HG03135 (cell line): ENCODE results near the gene PCP4L1.
A peak's percentile ranks its signal among the peaks of the same experiment; 100 is the strongest.
"Not testable (repeated sequence)": the region's sequence is repeated elsewhere in the genome, so short reads cannot be mapped to it uniquely, and the experiment has no call there.

ENCODE experiments used
- ATAC-seq: cut with Tn5 transposase; IDR thresholded peaks from one replicate; pipeline ENCODE4 v1.9.1; 2021; ENCODE audit warnings: mild to moderate bottlenecking, moderate library complexity; ENCODE audit not compliant: unreplicated experiment

The PCP4L1 gene

DNA sequence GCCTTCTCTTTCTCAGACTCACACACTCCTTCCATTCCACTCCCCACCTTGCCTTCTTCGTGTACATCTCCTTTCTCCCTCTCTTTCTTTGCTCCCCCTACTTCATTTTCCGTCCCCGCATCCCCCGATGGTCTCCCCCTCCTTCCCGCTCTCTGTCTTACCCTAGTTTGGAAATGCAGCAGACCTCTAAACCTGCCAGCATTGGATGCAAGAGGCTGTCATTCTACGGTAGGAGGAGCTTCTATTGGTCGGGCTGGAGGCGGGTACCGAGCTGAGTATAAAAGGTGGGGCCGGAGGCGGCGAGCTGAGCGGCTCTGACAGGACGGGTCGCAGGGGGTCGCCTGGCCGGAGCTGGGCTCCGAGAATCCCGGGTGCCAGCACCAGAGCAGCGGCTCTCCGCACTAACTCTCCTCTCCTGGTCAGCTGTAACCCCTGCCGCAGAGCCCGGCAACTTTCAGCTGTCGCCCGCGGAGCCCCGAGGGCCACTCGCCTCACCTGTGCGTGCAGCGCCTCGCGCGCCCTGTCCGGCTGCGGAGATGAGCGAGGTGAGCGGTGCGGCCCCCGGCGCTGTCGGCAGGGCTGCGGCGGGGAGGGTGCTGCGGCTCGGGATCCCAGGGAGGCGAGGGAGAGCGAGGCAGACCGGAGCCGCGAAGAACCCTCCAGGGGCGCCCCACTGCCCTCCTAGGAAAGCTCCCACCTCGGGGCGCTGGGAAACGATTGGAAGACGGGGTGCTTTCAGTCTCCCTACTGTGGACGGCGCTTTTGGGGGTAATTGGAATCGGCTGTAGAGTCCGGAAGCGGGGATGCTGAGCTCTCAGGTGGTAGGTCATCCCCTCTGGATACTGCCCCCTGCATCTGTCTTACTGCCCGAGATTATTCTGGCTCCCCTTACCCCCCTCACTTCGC lies at the start of gene PCP4L1:
Gene PCP4L1, plus strand, starts transcription at position 307 of the 906 bp plus-strand sequence. Its CDS starts 230 bp downstream, at position 537.
- no peak for ATAC-seq

DNA sequence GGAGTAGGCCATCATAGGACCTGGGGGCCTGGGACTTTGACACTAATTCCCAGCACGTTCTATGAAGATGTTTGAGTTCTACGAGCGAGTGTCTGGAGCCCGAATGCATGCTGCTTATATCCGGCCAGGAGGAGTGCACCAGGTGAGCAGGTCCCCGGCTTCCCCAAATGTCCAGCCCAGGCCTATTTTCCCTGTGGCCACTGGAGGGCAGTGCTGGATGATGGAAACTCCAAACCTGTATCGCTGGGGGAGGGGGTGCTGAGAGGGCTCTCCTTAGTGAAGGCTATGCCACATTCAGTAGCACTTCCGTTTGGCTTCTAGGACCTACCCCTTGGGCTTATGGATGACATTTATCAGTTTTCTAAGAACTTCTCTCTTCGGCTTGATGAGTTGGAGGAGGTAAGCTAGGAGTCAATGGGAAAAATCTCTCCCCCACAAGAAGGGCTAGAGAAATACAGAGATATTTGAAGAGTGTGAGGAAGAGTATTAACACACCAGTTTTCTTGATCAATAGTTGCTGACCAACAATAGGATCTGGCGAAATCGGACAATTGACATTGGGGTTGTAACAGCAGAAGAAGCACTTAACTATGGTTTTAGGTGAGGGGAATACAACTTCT lies 48.6 kb upstream of the PCP4L1 start:
- ATAC-seq = no peak

DNA sequence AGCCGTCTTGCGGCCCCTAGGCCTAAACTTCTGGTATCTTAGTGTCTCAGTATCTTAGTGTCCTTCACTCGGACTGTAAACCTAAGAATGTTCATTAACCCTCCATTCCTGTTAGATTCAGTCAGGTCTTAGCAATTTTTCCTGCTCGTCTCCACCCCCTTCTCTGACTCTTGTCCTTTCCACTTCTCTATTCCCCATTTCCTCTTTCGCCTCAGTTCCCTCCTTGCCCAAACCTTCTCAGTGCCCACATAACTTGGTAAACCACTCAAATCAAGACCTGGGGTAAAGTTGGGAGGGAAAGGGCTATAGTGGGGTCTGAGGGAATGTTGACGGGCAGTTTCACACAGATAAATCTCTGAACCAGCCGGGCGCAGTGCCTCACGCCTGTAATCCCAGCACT lies 44.2 kb upstream of the PCP4L1 start:
- no peak for ATAC-seq

DNA sequence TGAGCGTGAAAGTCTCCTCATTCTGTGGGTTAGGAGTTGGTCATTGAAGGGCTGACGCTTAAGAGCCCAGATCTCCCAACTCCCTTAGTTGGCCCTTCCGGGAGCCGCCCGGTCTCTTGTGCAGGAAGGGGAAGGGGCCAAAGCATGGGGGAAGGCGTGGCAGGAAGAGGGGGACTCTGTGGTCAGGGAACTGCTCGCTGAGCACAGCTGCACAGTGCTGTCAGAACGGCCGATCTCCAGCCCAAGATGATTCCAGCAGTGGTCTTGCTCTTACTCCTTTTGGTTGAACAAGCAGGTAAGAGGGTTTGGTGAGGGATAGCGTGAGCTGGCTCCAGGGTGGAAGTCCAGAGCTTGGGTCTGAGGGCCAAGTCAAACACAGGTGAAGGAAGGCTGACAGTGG lies 43.5 kb upstream of the PCP4L1 start, which contains the start of gene FCER1G:
Gene FCER1G, plus strand, starts transcription at position 220 of the 400 bp plus-strand sequence. Its CDS starts 27 bp downstream, at position 247.
- no peak for ATAC-seq

DNA sequence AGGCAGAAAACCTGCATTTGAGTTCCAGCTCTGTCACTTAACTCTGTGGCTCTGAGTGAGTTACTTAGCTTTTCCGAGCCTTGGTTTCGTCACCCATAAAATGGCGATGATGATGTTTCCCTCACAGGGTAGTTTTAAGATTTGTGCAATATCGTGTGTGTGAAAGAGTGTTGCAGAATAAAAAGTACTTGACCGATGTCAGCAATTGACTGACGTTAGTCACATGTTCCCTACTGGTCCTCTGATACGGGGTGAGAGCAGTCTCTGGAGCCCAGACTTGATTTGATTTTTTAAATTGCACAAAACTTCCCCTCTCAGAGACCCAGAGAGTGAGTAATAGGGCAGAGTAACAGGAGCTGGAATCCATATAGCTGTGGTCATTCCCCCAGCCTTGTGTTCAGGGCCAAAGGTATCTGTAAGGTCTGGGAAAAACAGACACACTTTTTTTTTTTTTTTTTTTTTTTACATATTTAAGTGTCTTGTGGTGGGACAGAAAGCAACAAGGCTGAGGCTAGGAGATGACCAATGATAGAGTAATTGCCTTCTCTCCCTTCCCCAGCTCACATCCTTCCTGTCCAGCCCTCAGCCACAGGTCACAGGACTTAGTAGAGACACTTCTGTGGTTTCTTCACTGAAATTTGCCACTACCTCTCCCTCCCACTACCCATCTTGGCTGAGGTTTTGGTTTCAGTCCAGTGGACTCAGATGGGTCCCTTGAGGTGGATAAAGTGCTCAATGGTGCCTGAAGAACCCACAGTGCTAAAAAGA lies 41.4 kb upstream of the PCP4L1 start:
- peak; percentile 82 for ATAC-seq

DNA sequence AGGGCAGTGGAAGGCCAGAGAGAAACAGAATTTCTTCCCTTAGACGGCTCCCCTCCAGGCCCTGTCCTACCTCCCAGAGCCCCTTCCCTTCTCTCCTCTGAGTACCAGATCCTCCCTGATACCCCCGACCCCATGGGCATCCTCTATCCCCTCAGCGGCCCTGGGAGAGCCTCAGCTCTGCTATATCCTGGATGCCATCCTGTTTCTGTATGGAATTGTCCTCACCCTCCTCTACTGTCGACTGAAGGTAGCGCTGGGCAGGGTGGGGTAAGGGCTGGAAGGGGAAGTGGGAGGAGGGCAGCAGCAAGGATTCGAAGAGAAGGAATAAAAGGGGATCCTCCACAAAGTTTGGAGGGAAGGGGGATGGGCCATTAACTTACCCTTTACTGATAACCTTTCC lies 40.7 kb upstream of the PCP4L1 start:
- no peak for ATAC-seq

DNA sequence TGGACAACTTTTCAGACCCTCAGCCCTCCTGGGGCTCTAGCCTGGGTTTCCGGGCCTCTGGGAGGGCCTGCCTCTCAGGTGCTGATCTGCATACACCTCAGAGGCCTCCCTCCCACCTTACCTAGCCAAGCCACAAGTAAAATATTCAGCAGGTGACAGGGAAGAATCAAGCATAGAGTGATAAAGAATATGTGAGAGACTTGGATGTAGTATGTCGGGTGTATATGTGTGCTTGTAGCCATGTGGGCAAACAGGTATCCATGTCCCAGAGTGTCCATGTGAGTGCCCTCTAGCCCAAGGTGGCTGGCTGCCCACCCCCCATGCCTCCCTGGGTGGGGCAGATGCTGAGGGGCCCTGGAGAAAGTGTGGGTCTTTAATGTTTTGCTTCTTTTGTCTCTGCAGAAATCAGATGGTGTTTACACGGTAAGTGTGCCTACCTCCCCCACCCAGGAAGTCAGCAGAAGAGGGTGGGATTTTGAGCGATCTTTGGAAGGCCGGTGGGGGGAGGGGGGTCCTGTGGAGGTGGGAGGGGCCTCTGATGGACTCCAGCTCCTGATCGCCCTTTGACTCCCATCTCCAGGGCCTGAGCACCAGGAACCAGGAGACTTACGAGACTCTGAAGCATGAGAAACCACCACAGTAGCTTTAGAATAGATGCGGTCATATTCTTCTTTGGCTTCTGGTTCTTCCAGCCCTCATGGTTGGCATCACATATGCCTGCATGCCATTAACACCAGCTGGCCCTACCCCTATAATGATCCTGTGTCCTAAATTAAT lies 40.1 kb upstream of the PCP4L1 start:
- ATAC-seq = no peak

DNA sequence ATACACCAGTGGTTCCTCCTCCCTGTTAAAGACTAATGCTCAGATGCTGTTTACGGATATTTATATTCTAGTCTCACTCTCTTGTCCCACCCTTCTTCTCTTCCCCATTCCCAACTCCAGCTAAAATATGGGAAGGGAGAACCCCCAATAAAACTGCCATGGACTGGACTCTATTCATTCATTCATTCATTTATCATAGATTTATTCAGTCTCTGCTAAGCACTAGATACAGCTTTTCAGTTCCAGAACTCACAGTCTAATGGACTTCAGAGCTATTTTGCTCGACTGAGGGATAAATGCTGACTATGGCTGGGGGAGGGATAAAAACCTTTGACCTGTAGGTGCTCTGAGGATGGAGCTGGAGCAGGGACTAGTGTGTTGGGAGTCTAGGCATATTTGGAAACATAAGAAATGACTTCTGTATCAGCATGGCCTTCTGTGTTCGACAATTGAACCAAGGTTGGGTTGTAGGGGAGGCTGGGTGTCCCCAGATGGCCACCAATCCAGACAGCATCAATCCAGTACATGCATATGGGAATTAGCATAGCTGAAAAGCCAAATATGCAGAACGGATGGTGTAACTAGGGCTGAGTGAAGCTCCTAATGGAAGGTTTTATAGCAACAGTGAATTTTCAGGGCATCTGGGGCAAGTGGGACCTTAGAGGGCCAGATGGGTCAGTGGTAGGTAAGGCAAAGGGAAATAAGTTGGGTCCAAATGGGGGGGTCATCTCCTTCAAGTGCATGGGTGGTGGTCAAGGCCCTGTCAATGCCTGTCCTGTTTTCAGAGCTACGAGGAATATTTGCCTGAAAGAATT lies 39.3 kb upstream of the PCP4L1 start:
- ATAC-seq = no peak

DNA sequence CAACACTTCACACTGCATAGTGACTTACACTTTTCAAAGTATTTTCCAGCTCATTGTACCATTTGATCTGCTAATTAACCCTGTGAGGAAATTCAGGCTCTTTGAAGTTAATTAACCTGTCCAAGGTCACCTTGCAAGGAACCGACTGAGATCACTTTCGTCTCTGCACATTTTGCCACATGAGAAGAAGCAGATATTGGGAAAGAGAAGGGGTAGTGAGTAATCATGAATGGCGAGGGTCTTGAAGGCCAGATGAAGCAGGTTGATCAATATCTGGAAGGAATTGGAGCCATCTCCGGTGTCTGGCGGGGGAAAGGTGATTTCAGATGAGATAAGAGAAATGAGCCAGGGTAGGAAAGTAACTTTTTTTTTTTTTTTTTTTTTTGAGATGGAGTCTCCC lies 38.5 kb upstream of the PCP4L1 start:
- ATAC-seq = no peak

DNA sequence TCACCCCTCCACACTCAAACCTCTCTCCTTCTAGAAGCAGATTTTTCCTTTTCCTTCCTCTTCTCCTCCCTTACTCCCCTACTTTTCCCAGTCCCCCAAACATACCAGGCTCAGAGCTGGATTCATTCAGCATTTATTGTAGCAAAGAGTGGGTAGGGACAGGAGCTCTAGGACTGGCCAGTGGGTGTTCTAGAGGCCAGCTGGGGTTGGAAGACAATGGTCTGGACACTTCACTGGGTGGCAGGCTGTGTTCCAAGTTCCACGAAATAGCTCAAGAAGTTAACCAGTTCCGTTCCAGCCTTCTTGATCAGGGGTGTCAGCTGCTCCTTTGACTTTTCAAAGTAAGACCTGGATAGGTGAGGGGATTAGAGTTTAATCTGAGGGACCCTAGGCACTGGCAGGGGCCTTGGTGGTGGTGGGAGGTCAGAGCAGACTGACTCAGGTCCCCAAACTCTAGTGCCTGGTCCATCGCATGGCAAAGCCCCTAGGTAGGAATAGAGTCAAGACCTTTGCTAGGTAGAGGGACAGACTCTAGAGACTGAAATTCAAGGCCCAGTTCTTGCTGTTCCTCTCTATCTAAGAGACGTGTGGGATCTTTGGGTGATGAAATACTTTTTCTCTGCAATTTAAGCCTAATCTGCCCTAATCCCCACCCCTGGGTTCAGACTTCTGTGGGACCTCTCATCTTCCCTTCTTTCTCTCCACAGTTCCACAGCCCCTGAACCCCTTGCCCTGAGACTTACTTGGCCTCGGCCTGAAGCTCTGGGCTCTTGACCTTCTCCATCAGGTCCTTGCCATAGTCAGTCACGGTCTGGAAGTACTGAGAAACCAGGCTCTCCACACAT lies 36.1 kb upstream of the PCP4L1 start:
- ATAC-seq = no peak

DNA sequence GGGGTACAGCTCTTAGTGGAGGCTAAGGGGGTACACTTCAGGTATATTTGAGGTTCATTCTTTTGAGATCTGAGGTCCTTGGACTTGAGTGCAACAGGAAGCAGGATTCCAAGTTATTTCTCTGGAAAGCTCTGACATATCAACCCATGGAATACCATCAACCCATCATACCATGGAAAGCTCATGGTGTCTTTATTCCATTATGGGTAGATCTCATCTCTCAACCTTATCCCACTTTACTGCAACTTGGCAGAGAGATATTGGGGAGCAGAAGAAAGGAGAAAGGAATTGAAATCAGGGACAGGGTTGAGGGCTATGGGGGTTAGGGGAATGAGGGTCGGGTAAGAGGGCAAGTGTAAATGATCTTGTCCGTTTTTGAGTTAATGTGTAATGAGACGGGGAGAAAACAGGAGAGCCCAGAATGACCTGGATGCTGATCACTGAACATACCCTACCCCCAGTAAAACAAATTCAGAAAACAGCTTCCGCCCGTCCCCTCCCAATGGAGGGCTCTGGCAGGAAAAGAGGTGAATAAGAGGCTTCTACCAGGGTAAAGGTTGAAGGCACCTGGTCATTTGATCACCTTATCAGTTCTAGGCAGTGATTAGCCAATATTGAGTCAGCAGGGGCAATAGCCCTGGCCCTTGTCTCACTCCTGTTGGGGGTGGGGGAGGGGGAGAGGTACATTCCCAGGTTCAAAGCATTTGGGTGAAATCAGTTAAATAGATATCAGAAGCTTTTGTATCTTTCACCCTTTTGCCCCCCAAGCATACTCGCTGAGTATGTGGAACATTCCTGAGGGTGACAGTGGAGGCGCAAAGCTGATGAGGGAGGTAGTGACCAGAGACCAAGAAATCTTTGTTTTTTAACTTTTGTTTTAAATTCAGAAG lies 34.5 kb upstream of the PCP4L1 start:
- ATAC-seq = no peak

DNA sequence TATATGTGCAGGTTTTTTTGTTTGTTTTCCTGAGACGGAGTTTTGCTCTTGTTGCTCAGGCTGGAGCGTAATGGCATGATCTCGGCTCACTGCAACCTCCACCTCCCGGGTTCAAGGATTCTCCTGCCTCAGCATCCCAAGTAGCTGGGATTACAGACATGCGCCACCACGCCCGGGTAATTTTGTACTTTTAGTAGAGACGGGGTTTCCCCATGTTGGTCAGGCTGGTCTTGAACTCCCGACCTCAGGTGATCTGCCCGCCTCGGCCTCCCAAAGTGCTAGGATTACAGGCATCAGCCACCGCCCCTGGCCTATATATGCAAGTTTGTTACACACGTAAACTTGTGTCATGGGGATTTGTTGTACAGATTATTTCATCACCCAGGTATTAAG lies 33.9 kb upstream of the PCP4L1 start:
- ATAC-seq = not testable (repeated sequence)

DNA sequence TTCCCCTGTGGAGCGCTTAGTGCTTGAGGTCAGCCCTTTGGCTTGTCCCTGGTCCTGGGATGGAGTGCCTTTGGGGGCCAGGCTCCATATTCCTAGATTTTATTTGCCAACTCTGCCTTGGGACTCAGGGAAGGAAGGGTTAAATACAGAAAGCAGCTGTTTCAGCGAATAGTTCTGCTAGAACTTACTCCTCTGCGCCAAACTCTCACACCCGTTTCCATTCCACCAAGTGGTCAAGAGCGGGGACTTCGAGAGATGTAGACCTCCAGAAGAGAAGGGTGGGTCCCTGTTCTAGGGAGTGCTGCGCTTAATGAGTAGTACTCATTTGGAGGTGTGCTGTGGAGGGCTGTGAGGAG lies 33.4 kb upstream of the PCP4L1 start:
- no peak for ATAC-seq

DNA sequence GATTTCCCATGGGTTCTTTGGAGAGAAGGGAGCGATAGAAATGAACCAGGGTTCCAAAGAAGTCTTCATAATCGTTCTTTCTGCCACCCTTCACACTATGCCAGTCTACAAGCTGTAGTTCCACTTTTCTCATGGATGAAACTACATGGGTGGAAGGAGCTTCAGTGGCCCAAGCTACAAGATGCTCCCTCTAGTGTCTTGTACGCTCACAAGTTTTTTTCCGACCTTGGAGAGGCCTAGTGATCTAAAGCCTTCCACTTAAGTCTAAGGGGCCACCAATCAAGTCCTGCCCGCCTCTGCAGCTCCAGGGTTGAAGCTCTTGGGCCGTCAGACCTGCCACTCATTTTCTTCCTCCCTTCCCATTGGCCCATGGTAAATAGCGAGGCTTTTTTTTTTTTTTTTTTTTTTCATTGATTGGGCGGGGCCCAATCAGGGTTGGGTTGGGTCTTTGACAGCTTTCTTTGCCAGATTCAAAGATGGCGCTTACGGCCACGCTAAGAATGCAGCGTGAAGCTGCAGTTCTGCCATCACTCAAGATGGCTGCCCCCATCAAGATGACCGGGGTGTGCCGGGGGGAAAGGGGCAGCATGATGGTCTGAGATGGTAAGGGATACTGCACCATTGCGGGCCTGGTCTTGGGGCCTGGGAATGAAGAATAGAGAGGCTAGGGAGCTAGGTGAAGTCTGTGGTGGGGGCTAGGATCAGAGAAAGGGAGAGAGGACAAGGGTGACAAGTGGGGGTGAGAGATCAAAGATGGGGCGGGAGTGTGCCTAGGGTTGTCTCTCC lies 32.8 kb upstream of the PCP4L1 start, which contains the start of gene TOMM40L:
Gene TOMM40L, plus strand, starts transcription at position 527 of the 786 bp plus-strand sequence. CDS start 430 bp downstream, outside the sequence.
- ATAC-seq = peak; percentile 97

DNA sequence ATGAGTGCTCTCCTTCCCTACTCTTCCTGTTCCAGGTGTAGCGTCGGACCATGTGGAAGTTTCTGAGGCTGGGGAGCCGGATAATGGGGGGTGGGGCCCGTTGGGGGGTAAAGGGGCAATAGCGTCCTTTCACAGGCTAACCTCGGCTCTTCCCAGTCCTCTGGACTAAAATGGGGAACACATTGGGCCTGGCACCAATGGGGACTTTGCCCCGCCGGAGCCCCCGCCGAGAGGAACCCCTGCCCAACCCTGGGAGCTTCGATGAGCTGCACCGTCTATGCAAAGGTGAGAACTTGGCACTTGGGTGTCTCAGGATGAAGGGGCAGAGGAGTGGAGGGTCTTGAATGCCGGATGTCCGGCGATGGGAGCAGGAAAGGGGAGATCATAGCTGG lies 32.2 kb upstream of the PCP4L1 start:
- ATAC-seq = no peak

DNA sequence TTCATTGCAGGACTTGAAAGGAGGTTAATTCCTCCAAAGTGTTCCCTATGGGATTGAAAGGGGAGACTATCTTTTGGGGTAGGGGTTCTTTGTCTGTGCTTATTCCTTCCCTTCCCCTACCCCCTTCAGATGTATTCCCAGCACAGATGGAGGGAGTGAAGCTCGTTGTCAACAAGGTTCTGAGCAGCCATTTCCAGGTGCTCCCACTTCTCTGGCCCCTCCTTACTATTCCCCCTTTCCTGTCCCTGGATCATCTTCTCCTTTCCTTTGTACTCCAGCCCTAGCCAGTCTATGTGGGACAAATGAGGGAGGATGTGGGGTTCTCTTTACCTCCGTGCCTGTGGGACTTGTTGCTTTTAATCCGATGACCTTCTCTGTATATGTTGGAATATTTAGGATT lies 31.8 kb upstream of the PCP4L1 start:
- no peak for ATAC-seq
